ENCODE data around the gene PSTPIP1. TPM values are rescaled to one million over a fixed set of nuclear protein-coding genes. Genes with fewer than 3 reads are reported as not detected.

The PSTPIP1 gene
- total and polyA plus RNA-seq, 9 of the 15 experiments (the other 6 are each of a cell fraction or from before 2014, with no cell fraction given), result not detected

DNA sequence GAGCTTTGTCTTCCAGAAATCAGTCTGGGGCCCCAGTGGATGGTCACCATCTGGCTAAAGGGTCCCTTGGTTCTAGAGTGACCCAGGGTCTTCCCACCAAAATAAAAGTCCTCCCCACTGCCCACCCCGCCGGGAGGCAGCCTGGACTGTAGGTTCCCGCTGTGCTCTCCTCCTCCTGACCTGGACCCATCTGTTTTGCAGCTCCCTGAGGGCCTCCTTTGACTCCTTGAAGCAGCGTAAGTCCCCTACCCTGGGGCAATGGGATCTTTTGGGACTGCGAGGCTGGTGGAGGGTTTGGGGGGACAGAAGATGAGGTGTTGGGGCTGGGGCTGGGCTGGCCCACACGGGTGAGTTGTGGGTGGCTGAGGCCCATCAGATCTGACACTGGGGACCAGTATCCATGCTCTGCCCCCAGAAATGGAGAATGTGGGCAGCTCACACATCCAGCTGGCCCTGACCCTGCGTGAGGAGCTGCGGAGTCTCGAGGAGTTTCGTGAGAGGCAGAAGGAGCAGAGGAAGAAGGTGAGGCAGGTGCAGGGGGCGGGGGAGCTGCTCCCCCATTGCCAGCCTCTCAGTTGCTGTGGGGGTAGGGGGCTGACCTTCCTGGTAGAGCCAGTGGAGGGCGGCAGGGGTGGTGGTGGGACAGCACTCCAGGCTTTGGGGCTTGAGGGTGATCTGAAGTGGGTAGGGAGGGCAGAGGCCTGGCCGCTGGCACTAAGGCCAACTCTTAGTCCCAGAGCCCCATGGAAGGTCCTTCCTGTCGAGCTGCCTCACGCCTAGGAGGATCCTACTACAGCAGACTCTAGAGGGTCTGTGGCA lies 30.4 kb downstream of the PSTPIP1 start:
- ChIA-PET CTCF (ENCODE audit: low intra/inter-chr PET ratio) (interaction anchor here (0.6 to 1.6 kb wide), 3 partner anchors 397 to 518 kb away, joined by 3 to 9 read pairs (median 3); no protein-coding TSS in a partner anchor), POLR2A (interaction anchor here (1.0 kb wide), 1 partner anchor 9 kb away, joined by 3 read pairs; no protein-coding TSS in a partner anchor)
- H3K4me2 ChIP-seq (ENCODE audit: insufficient read depth, low read length), result no peak overlapping the region
- in situ Hi-C loops (cut with MboI), result loop anchor here (5.0 to 10.0 kb wide), 2 partner anchors 480 to 517 kb away; no protein-coding TSS in a partner anchor
- ATAC-seq (no peak), DNase-seq (ENCODE audit: extremely low read depth in 1 of 4, low spot score in 3 of 4) (no peak), FAIRE-seq (no peak)
- H3K27me3 ChIP-seq (ENCODE audit: control insufficient read depth in 2 of 2, insufficient read depth in 2 of 2, low read length in 2 of 2), result peaks cover 0 to 32% of the 10 kb centered on the region in 2 experiments; a peak in 3 of 5 replicates
- peaks cover 14% of the 10 kb centered on the region; the same call in 1 of the 2 replicates for H4K20me1 ChIP-seq (replicated peaks; ENCODE audit: control insufficient read depth, insufficient read depth, low read length)
- no peaks in the 10 kb centered on the region for H3K9me3 ChIP-seq (replicated peaks; ENCODE audit: control insufficient read depth, insufficient read depth, low read depth, low read length)
- H2AFZ ChIP-seq (ENCODE audit: low read depth, low read length), result no peak overlapping the region
- no peaks in the 10 kb centered on the region for H3K9me1 ChIP-seq (ENCODE audit: control insufficient read depth, insufficient read depth, low read length)
- no peaks in the 10 kb centered on the region for H3K36me3 ChIP-seq (ENCODE audit: control insufficient read depth, insufficient read depth, low read length)
- BruUV-seq (replicated peaks), result no TSS peak
- H3K27ac ChIP-seq (ENCODE audit: extremely low read depth, low read depth, low read length), result no peak overlapping the region
- no peak overlapping the region for H3K4me3 ChIP-seq
- intact Hi-C loops (cut with micrococcal nuclease), result loop anchor here (5.0 to 10.0 kb wide), 5 partner anchors 53 to 522 kb away; no protein-coding TSS in a partner anchor
- H3K79me2 ChIP-seq (ENCODE audit: control insufficient read depth, insufficient read depth, low read length), result no peaks in the 10 kb centered on the region
- no peak overlapping the region; a peak in 1 of 4 replicates for H3K9ac ChIP-seq (ENCODE audit: insufficient read depth in 1 of 2, low read depth in 2 of 2, low read length in 2 of 2)
- TF ChIP-seq, protein P1, sequence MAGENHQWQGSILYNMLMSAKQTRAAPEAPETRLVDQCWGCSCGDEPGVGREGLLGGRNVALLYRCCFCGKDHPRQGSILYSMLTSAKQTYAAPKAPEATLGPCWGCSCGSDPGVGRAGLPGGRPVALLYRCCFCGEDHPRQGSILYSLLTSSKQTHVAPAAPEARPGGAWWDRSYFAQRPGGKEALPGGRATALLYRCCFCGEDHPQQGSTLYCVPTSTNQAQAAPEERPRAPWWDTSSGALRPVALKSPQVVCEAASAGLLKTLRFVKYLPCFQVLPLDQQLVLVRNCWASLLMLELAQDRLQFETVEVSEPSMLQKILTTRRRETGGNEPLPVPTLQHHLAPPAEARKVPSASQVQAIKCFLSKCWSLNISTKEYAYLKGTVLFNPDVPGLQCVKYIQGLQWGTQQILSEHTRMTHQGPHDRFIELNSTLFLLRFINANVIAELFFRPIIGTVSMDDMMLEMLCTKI (IDR thresholded peaks at IDR 0.05; ENCODE audit: partially characterized antibody), result no peak
- TF ChIP-seq MYC (IDR thresholded peaks at IDR 0.05; ENCODE audit: low read depth, low read length), result no peak
- TF ChIP-seq MYC (CRISPR knock-in tag; IDR thresholded peaks at IDR 0.05; ENCODE audit: borderline replicate concordance, low read depth), result no peak
- no peak for TF ChIP-seq POLR2B (IDR thresholded peaks at IDR 0.05; ENCODE audit: low read depth, partially characterized antibody)
- no peak for TF ChIP-seq ZNF507 (tag; conservative IDR thresholded peaks at IDR 0.05)
- peak; percentile 96 for TF ChIP-seq MYNN (IDR thresholded peaks at IDR 0.05)
- TF ChIP-seq MYNN (CRISPR knock-in tag; IDR thresholded peaks at IDR 0.05), result peak; percentile 75; the same call in 1 of the 2 replicates
- WGBS (ENCODE audit: insufficient coverage, low coverage, missing lambda C conversion rate), result under 1% methylated on average over 13 of the region's 15 CpGs
- H3K4me1 ChIP-seq (replicated peaks in 1 of 2; ENCODE audit: control insufficient read depth in 2 of 2, insufficient read depth in 2 of 2, low read length in 2 of 2), result peaks cover 0 to 37% of the 10 kb centered on the region in 2 experiments; a peak in 2 of 5 replicates

All from K562 (cell line).